ENCODE data around the gene DNM3.

The DNM3 gene

DNA sequence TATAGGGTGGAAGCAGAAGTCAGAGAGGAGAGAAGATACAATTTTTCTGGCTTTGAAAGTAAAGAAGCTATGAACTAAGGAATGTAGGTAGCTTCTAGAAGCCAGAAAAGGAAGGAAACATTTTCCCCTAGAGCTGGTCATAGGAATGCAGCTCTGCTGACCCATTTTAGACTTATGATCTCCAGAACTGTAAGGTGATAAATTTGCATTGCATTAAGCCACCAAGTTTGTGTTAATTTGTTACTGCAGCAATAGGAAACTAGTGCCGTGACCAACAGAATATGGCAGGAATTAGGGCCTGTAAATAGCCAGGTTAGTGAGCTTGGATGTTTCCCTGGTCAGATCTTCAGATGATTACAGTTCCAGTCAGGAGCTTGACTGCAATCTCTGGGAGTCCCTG, 334.9 kb downstream of the DNM3 start:
- no peak for DNase-seq (ENCODE audit: low read depth in 2 of 2)

DNA sequence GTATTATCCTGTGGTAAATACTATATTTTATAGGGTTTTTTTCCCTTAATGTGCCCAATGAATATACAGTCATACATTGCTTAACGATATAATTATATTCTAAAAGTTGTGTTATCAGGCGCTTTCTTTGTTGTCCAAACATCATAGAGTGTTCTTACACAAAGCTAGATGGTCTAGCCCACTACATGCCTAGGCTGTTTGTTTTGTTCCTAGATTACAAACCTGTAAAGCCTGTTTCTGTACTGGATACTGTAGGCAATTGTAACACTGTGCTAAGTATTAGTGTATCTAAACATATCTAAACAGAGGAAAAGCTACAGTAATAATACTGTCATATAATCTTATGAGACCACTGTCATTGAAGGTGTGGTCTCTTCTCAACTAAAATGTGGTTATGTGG, 336.6 kb downstream of the DNM3 start:
- no peak for DNase-seq (ENCODE audit: low read depth in 2 of 2)

DNA sequence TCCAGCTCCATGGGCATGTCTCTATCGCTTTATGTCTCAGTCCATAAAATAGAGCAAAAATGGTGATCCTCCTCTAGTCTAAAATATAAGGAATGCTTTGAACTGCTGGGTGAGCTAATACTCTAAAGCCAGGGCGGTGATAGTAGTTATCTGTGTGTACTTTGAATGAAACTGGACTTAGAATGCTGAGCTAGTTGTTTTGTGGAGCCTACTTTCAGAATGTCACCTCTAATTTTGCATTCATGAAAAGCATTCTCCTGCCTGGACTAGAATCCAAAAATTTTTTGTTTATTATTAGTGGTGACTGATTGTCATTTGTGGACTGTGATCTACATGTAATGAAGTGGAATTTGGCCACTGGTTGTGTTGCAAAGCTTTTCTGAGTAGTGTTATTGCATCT, 337.6 kb downstream of the DNM3 start:
- DNase-seq (ENCODE audit: low read depth in 2 of 2): no peak

DNA sequence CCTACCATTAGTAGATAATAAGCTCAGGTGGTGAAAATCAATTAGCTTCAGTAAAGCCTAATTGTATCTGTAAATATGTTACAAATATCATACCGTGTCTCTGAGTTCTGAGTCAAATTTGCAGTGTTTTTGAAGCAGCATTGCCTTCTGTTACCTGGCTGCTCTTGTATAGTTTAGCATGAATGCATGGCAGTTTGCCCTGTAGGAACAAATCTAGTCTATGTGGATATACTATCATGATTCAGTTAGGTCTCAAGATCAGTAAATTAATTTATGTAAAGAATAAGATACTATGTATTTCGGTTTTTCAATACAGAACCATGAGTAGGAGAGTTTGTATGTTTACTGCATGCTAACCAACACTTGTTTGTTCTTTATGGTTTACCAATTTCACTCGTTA, 338.6 kb downstream of the DNM3 start:
- no peak for DNase-seq (ENCODE audit: low read depth in 2 of 2)

DNA sequence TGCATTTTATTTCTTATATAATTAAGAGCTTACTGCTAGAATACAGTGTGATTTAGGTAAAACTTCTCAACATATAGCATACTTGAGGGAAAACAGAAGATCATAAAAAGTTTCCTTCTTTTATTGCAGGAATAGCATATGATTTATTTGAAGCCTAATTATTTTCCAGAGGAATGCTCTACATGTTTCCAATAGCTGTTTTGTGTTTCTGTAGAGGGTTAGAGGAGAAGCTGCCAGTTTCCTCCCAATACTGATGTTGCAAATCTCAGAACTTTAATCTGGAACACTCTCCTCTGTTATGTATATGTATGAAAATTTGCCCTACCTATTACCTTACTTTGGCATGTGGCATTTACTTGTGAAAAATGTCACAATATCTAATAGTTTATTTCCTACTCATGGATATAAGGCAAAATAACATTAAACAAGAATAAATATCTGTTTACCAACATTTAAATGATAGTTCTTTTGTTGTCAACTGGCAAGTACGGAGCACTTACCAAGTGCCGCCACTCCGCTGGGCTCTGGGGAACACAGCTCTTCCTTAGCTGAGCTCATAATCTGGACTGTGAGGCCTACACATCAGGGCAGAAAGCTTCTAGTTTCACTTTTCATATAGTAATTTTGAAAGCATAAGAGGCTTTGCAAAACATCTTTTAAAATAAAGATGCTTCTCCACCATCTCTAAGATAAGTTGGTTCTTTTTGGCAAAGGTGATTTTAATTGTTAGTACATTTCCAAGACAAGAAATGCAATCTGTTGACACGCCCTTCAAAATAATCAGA, 339.4 kb downstream of the DNM3 start:
- DNase-seq (ENCODE audit: low read depth in 2 of 2): no peak

DNA sequence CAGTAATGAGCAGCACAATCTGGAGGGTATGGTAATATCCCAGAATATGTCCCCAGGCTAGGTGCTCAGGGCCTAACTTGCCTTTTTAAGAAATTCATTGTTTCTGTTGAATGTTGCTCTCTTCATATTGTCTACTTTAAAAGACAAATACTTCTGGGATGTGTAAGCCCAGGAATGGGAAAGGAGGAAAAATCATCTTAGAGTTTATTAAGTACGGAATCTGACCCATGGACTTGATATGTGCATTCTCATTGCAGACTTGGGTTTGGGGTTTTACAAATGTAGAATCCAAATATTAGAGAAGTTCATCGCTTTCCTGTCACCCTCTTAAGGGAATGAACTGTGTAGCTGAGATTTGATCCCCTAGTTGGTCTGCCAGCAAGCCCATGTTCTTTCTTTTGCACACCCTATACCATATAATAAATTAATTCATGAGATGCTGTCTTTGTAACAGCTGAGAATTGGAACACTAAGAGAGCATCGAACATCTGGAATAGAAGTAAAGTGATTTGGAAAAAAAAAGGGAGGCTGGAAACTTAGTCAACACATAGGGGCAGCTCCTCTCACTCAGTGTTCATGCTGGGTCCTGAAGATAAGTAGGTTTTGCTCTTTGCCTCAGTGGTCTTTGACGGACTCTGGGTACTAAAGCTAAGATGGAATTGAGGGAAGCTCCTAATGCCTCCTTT, 343.4 kb downstream of the DNM3 start:
- no peak for DNase-seq (ENCODE audit: low read depth in 2 of 2)

DNA sequence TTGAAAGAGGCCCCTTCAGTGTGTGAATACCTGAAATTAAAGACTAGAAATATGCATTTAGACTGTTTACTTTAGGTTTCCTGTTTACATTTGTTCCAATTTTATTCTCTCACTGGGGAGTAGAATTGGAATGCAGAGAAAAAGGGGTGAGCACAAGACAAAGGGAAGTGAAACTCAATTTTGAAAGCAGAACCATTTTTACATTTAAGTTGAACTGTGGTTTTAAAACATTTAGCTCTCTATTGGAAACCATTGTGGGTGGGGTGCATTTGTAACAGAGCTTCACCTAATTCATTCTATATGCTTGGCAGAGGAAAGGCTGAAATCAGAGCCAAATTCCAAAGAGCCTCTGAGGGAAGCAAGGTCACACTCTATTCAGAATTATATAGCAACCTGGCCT, 343.9 kb downstream of the DNM3 start:
- DNase-seq (ENCODE audit: low read depth in 2 of 2): no peak

DNA sequence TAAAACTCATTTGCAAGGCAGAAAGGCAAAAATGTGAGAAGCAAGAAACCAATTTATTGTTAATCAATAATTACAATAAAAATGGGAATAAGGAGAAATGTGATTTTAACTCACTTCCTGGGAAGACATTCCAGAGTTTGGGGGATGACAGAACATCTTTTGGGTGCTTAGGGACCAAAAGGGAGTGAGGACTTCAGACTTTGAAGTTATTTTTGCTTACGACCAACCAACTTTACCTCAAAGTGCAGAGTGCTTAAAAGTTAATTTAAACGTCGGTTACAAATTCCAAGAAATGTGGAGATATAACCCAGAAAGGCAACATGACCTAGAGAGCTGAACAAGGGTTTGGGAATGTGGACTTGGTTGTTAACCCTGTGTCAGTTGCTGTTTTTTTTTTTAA, 344.7 kb downstream of the DNM3 start:
- DNase-seq (ENCODE audit: low read depth in 2 of 2): no peak

DNA sequence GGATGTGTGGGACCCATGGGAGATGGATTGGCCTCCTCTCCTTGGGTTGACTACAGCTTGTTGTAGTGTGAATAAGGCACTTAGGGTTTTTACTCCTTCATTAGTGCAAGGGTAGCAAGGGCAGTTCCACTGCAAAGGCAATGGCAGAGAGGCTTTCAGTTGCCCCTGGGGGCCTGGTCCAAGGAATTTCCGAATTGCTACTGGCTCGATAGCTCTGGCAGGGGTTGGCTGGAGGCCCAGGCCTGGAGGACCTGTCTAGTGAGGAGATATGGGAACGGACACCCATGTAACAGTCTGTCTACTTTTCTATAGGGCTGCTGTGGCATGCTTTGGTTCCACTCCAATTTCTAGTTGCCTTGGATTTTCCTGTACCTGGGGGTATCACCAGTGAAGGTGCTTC, 360.3 kb downstream of the DNM3 start:
- no peak for DNase-seq (ENCODE audit: low read depth in 2 of 2)

DNA sequence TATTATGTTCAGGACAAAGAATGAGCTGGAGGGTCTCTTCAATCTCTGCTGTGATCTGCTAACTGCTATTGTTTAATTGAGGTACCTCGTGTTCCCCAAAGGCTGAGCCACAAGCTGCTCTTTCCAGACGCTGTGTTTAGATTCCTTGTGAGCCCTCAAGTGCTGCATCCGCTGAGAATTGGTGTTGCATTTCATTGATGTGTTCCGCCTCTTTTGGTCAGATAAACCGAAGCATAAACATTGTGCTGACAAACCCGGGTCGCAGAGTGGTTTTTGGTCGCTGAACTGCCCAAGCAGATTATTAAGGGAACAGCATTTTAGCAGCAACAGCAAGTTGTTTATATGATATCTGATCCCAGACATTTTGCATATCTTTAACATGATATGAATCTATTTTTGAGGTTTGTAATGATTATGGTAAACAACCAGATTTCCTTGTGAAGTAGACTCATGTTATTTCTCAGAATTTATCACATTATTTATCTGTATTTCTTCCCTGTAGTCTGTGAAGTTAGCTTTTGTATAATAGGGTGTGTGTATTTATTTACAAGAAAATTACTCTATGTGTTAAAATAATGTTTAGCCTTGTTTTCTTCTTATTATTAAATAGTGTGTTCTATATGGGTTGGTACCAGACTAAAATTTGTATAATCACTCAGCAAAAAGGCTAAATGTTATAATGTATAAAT, 362.0 kb downstream of the DNM3 start:
- no peak for DNase-seq (ENCODE audit: low read depth in 2 of 2)

DNA sequence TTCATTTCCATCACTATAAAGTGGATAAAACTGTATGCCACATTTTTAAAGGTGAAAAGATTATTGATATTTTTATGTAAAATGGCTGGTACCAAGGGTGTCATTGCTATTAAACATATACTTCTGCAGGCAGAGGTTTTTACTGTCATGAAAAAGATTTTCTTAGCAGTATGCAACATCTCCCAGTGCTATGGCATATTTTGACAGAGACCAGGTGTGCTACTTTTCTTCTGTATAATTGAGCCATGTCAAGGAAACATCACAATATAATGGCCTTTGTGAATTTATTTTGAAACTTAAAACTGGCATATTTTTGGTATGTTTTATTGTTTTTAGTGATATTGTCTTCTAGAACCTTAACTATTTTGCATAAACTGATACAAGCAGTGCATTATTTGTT, 362.6 kb downstream of the DNM3 start:
- no peak for DNase-seq (ENCODE audit: low read depth in 2 of 2)

DNA sequence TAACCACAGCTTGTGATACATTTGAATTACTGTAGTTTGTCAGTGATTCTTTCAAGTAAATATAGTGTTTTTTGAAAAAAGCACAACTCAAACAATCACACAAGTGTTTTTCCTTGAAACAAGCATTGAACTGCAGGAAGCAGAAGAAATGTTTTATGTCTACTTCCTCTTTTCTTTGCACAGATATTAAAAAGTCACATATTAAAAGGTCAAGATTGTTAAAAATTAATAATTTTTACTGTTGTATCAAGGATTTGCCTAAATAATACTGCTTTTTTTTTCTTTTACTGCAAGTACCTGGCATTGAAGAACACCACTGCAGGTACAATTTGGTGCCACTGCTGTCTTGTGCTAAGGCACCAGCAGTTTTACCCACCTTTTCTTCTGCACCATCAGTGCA, 365.0 kb downstream of the DNM3 start:
- no peak for DNase-seq (ENCODE audit: low read depth in 2 of 2)

DNA sequence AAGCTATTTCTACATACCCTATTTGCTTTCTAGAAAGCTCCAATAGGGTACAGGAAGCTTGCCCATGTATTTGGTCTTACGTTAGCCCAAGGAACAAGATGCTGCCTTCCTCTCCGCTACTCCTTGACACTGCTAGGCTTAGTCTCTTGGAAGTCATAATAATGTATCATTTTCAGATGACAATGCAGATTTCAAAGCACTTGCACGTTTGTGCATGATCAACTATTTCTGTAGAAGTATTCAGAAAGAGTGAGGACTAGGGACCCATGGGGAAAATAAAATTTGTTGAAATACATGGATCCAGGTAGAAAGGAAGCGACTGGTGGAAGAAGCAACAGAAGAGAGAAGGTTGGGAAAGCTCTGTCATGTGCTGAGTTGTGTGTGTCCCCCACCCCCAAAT, 367.3 kb downstream of the DNM3 start:
- DNase-seq (ENCODE audit: low read depth in 2 of 2): no peak

DNA sequence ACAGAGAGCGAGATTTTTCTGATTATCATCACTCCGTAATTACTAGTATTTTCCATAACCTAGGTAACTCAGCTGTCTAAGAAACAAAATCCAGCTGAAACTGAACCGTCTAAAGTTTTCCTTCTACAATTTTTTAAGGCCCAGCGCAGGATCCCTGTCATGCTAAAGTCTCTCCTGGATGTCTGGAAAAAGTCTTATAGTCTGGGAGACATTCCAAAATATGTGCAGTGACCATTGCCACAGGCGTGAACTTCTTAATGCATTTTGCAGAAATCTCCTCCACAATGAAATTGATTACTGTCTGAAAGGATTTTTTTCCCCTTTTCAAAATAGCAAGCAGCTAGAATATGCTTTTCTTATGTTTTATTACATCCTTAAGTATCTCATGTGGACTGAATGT, 369.9 kb downstream of the DNM3 start:
- DNase-seq (ENCODE audit: low read depth in 2 of 2): no peak

DNA sequence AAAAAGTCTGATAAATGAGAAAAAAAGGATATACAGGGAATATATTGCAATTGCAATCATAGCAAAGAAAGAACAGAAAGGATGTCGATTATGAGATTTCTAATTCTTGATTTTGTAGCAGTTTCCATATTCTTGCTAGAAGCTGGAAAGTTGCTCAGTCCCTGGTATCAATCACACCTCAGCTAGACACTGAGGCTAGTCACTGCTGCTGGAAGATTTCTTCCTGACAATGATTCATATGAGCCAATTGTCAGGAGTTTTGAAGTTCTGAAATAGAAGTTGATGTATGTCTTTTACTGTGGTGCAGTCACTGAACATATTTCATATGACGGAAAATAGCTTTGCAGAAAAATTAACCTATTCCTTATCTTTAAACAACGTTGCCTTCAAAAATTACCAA, 370.8 kb downstream of the DNM3 start:
- no peak for DNase-seq (ENCODE audit: low read depth in 2 of 2)

DNA sequence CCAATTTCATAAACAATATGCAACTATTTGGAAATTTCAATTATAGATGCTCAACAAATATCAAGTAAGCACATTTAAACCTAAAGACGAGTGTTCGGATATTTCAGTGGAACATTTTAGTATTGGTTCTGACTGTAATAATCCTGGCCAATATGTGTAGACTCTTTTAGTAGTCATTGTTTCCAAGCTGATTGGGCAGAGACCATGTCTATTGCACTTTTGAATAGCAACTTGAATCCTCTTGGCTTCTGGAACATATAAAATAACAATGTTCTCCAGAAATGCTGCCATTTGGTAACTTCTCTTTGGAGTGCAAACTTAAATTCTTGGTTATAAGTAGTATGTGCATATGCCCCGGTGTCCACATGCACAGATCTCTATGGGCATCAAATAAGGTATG, 373.7 kb downstream of the DNM3 start:
- no peak for DNase-seq (ENCODE audit: low read depth in 2 of 2)

DNA sequence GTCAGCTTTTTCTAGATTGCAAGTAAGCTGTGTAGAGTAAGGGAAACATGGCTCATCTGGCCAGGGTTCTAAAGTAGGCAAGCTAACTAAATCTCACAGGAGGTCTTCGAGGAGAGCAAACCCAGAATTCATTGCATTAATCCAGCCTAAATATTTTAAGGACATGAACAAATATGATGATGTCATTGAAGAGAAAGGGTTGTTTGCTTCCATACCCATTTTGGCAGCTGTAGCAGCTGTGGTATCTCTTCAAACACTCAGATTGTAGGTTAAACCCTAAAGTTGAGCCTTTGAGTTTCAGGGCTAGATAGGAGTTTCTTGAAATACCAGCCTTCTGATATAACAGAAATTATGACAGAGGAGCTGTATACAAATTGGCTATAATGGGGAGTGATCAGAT, 378.7 kb downstream of the DNM3 start:
- DNase-seq (ENCODE audit: low read depth in 2 of 2): no peak

DNA sequence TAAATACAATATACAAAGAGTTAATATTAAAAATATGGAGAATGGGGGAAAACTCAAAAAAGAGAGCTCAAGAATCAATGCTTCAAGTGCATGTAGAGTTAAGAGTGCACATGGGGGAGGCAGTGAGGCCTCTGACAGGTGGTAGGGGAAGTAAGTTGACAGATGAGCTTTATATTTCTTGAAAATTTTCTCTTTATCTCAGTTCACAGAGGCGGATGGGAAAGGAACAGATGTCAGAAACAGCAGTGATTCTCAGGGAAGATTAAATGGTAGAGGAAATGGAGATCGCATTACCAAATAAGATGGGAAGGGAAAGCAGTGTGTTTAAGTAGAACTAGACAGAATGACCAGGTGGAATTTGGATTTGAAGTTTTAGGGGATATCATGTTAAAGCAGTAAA, 379.1 kb downstream of the DNM3 start:
- DNase-seq (ENCODE audit: low read depth in 2 of 2): no peak

DNA sequence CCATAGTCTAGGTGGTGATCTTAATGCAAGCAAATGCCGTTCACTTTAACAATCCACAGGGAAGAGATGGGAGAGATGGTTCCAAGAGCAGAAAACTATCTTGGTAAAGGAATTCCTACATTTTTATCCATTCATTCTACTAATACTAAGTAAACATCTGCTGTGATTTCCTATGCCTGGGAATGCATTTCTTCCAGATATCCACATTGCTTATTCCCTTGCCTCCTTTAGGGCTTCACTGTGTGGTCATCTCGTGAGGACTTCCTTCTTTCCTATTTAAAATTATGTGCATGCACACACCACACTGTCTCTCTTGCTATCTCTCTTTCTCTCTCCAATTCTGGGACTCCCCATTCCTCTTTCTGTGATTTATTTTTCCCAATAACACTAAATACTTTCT, 380.1 kb downstream of the DNM3 start:
- no peak for DNase-seq (ENCODE audit: low read depth in 2 of 2)

DNA sequence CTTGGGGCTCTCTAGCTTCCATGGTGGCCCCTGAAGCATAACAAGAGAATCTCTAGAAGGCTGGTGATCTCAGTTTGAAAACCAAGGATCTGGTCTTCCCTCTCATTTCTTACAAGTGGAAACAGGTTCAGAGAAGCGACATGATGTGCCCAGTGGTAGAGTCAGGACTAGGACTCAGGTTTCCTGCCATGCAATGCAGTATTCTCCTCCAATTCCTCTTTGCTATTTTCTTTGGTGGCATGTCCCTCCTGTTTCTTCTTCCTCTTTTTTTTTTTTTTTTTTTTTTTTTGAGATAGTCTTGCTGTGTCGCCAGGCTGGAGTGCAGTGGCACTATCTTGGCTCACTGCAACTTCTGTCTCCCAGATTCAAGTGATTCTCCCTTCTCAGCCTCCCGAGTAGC, 383.6 kb downstream of the DNM3 start:
- DNase-seq (ENCODE audit: low read depth in 2 of 2): no peak

DNA sequence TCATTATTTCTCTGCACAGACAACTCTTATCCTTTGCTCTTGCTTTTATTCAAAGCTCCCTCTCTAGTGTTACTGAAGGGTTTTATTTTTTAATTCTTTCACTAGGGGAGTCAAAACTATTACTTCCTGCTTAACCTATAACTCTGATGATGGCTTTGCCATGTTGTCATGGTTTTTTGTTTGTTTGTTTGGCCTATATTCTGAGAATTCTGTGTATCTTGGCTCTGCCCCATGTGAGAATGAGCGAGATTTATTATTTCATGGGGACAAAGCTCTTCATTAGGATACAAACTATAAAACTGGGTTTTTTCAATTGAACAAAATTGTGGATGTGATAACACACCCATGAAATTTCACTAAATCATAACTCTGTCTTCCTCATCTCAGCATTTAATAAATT, 388.6 kb downstream of the DNM3 start:
- no peak for DNase-seq (ENCODE audit: low read depth in 2 of 2)

DNA sequence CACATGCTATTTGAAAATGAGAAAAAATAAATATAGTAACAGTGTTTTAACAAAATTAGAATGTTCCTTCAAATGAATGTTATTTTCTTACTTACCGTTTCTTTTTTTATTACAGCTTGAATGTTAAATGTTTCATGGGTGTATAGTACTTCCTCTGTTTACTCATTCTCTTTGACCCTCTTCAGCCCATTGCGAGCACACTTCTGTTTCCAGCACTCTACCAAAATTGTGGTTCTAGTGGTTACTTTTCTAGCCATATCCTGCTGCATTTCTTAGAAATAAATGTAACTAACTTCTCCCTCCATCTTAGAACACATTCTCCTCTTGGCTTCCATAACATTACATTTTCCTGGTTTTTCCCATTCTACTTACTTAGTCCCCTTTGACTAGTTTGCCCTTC, 389.2 kb downstream of the DNM3 start:
- no peak for DNase-seq (ENCODE audit: low read depth in 2 of 2)

DNA sequence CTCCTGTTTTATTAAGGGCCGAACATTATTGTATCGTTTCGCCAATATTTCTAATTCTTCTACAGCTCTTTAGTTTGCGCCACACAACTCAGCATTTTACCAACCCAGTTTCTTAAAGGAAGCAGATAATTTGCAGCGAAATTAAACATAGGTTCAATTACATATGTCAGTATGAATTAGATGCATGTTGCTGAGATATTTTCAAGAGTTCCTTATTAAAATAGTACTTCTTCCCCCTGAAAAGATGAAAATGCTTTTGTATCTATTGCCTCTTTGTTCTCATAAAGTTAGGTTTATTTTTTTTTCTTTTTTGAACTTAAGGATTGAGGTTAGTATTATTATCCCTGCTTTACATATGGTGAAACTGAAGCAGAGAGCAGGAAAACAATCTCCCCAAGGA, 395.7 kb downstream of the DNM3 start:
- DNase-seq (ENCODE audit: low read depth in 2 of 2): no peak

Data from stimulated activated CD8-positive, alpha-beta memory T cell treated with anti-CD3 and anti-CD28 coated beads, Interleukin-15, amount 100 ng/mL, for 4 hours (primary cell).